IPS DF 4.7 (cell line): ENCODE results near the gene CETN2.
"Not testable (repeated sequence)": the region's sequence is repeated elsewhere in the genome, so short reads cannot be mapped to it uniquely, and the experiment has no call there.

ENCODE experiments used
- DNase-seq: peaks from one replicate; pipeline ENCODE4 v3.0.0-alpha.2; 2013; ENCODE audit warnings: low spot score; ENCODE audit errors: extremely low read depth

The CETN2 gene

DNA sequence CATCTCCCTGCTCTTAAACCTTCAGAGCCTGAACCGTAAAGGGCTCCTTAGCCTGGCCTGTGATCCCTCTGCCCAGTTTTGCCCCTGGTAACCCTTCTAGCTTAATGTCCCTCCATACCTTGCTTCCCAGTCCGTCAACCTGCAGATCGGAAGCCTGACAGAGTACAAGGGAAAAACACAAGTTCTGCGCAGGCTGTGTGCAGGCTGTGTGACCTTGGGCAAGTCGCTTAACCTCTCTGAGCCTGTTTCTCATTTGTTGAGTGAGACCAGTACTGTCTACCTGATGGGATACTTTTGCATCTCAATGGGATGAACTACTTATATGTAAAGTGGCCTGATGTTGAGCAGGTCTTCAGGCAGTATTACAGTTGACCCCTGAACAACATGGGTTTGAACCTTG is 2.0 kb upstream of the CETN2 start:
- DNase-seq = no peak

DNA sequence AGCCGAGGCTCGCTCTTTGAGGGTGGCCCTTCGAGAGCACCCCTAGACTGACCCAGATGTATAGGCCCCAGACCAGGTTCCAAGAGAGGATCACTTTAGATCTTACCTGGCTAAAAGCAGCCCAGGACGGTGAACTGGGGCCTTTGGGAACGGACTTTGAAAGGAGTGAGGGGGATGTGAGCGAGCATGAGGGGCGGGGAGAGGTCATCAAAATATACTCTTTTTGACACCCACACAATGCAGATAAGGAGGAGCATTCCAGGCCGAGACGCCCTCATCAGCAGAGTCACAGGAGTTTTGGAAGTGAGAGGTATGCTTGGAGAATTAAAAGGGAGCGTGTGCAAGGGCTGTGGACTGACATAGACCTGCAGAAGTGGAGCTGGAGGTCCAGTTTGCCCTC is 834 bp upstream of the CETN2 start:
- DNase-seq = no peak

DNA sequence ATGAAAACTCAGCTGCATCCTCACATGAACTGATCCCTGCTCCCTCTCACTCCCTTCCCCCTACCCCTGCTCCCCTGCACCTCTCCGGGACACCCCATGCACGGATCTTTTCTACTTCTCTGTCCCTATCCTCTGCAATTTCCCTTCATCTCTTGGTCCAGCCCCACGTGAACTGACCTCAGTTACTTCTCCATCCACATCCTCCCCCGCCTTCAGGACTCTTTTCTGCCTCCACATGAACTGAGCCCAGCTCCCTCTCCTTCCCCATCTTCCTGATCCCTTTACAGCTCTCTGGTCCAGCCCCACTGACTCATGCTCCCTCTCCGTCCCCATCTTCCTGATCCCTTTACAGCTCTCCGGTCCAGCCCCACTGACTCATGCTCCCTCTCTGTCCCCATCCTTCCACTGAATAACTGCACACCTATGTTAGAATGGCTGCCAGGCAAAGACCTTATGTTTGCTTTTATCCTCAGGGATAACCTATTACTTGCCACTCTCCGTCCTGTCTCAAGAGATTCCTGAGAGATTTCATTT is 5.6 kb downstream of the CETN2 start:
- no peak for DNase-seq

- no peak for DNase-seq
Measured at GRCh38 chrX:152823657-152824056, 6.9 kb downstream of the CETN2 start.

- no peak for DNase-seq
Measured at GRCh38 chrX:152822383-152823086, 8.0 kb downstream of the CETN2 start.

DNA sequence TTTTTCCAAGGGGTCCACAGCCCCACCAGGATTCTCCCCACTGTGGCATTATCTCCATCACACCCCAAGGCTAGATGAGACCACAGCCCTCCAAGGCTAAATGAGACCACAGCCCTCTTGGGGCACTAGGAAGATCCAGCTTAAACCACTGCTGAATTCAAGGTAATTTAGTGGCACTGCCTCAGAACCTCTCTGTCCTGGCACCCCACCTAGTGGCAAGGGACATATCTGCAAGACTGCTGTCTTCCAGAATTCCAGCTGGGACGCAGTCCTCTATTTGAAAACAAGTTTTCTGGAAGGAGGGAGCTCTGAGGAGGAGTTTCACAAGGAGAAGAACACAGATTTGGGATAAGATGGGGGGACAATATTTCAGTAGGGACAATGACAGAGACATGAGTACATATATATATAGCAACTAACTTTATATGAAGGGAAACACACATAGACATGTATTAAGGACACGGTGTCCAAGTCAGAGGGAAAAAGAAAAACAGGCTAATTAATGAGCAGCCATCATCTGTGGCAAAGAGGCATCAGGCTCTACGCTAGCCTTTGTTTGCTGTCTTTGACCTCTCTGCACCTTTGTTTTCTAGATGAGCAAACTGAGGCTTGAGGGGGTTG is 9.3 kb downstream of the CETN2 start:
- DNase-seq = no peak

GRCh38 chrX:152819732-152820131 is 10.8 kb downstream of the CETN2 start:
- no peak for DNase-seq

DNA sequence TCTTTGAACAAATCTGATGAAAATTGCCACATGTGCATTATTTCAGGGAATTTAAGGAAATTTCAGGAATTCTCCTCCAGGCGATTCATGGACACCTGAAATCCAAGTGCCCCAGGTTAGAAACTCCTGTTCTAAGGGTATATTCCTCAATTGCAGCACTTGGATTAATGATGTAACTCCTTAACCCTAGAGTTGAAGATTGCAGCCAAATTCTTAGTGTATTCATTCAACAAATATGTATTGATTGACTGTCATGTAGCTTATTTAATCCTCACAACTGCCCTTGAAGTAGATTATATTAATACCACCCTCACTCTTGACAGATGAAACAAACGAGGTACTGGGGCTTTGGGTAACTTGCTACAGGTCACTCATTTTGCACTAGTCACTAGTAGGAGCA is 11.3 kb downstream of the CETN2 start:
- no peak for DNase-seq

DNA sequence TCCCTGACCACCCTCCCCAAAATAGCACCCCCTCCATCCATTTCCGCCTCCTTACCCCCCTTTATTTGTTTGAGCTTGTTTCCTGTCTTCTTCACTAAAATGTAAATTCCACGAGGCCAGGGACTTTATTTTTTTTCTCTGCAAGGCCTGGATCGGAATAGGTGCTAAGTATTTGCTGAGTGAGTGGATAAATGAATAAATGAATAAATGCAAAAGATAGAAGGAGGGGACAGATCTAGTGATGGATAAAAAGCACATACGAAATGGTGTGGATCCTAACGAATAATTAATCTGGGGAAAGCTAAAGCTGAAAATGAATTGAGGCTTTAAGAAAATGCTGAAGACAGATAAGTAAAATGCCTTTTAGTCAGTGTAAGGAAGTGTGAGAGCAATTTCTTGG is 12.2 kb downstream of the CETN2 start:
- DNase-seq = no peak

GRCh38 chrX:152817078-152817764 is 13.3 kb downstream of the CETN2 start:
- no peak for DNase-seq

GRCh38 chrX:152814048-152814447 is 16.5 kb downstream of the CETN2 start:
- DNase-seq = no peak

- no peak for DNase-seq
Measured at GRCh38 chrX:152813206-152813605, 17.4 kb downstream of the CETN2 start.

GRCh38 chrX:152810403-152810802 is 20.2 kb downstream of the CETN2 start:
- no peak for DNase-seq

GRCh38 chrX:152806035-152806434 is 24.5 kb downstream of the CETN2 start:
- no peak for DNase-seq

GRCh38 chrX:152798945-152799344 is 31.6 kb downstream of the CETN2 start:
- DNase-seq = no peak

GRCh38 chrX:152787062-152787461 is 43.5 kb downstream of the CETN2 start:
- not testable (repeated sequence) for DNase-seq
